Liver (tissue), 9 donors: ENCODE data around the gene ATP5PD. TPM values are rescaled to one million over a fixed set of nuclear protein-coding genes. Genes with fewer than 3 reads are reported as not detected.
"Not testable (repeated sequence)": the region's sequence is repeated elsewhere in the genome, so short reads cannot be mapped to it uniquely, and the experiment has no call there.

Experiments used
- DNase-seq: peaks from one replicate; pipeline ENCODE4 v3.0.0-alpha.2; 2017; ENCODE audit warnings: low spot score
- H3K27ac ChIP-seq, 2 donors: one replicate each; pipeline ENCODE4 v1.7.0; 2013; ENCODE audit warnings: inconsistent platforms in 2 of 2, low read length in 2 of 2, control low read depth in 1 of 2, low read depth in 1 of 2, mild to moderate bottlenecking in 1 of 2
- H3K27me3 ChIP-seq, 4 donors: one replicate each; pipeline versions ENCODE4 v1.6.1 to v1.7.0; 2013; ENCODE audit warnings: low read length in 3 of 4, inconsistent platforms in 1 of 4, mild to moderate bottlenecking in 1 of 4, moderate library complexity in 1 of 4; ENCODE audit not compliant: control insufficient read depth in 4 of 4, insufficient read depth in 4 of 4
- H3K36me3 ChIP-seq, 4 donors: one replicate each; pipeline versions ENCODE4 v1.6.1 to v1.7.0; 2013; ENCODE audit warnings: low read length in 3 of 4, mild to moderate bottlenecking in 3 of 4, low read depth in 1 of 4, moderate library complexity in 1 of 4; ENCODE audit not compliant: control insufficient read depth in 4 of 4, insufficient read depth in 3 of 4
- H3K4me1 ChIP-seq, 4 donors: one replicate each; pipeline versions ENCODE4 v1.6.1 to v1.7.0; 2013; ENCODE audit warnings: low read length in 3 of 4, mild to moderate bottlenecking in 3 of 4, moderate library complexity in 1 of 4; ENCODE audit not compliant: control insufficient read depth in 4 of 4, insufficient read depth in 4 of 4
- H3K4me3 ChIP-seq, 3 donors: one replicate each; pipeline versions ENCODE4 v1.6.1 to v1.7.0; 2013; ENCODE audit warnings: low read length in 3 of 3, control low read depth in 1 of 3, low read depth in 1 of 3, mild to moderate bottlenecking in 1 of 3
- H3K9ac ChIP-seq, 2 donors: one replicate each; pipeline ENCODE4 v1.7.0; 2013; ENCODE audit warnings: low read length in 2 of 2, mild to moderate bottlenecking in 2 of 2, moderate library complexity in 2 of 2, control low read depth in 1 of 2, low read depth in 1 of 2
- H3K9me3 ChIP-seq, 4 donors: one replicate each; pipeline versions ENCODE4 v1.6.1 to v1.7.0; 2013; ENCODE audit warnings: low read length in 3 of 4; ENCODE audit not compliant: control insufficient read depth in 4 of 4
- CTCF ChIP-seq: fragments of 150-350 bp; IDR thresholded peaks from 2 replicates; pipeline ENCODE4 v1.5.1; 2017; ENCODE audit warnings: improper control_type of control experiment, low read depth, low read length; ENCODE audit not compliant: missing input control
- EGR1 ChIP-seq, 2 donors: IDR thresholded peaks; 2 replicates each; pipeline ENCODE4 v1.6.1; 2016 to 2018; ENCODE audit warnings: antibody characterized with exemption in 2 of 2, low read depth in 2 of 2
- FOXA1 ChIP-seq: IDR thresholded peaks from 2 replicates; pipeline ENCODE4 v1.6.1; 2016; ENCODE audit warnings: antibody characterized with exemption
- FOXA2 ChIP-seq: IDR thresholded peaks from 2 replicates; pipeline ENCODE4 v1.6.1; 2016; ENCODE audit warnings: antibody characterized with exemption
- GABPA ChIP-seq, 2 donors: IDR thresholded peaks in 1 of 2; conservative IDR thresholded peaks in 1 of 2; 2 replicates each; pipeline ENCODE4 v1.6.1; 2016; ENCODE audit warnings: antibody characterized with exemption in 2 of 2, mild to moderate bottlenecking in 1 of 2, moderate library complexity in 1 of 2
- HNF4A ChIP-seq, 2 donors: conservative IDR thresholded peaks; 2 replicates each; pipeline ENCODE4 v1.6.1; 2016; ENCODE audit warnings: antibody characterized with exemption in 2 of 2, mild to moderate bottlenecking in 2 of 2
- HNF4G ChIP-seq: IDR thresholded peaks from 2 replicates; pipeline ENCODE4 v1.6.1; 2016; ENCODE audit warnings: antibody characterized with exemption
- JUND ChIP-seq, 2 donors: IDR thresholded peaks; 2 replicates each; pipeline ENCODE4 v1.6.1; 2016; ENCODE audit warnings: antibody characterized with exemption in 2 of 2
- MAX ChIP-seq: IDR thresholded peaks from 2 replicates; pipeline ENCODE4 v1.6.1; 2016; ENCODE audit warnings: antibody characterized with exemption
- NR2F2 ChIP-seq: IDR thresholded peaks from 2 replicates; pipeline ENCODE4 v1.6.1; 2016; ENCODE audit warnings: antibody characterized with exemption
- RAD21 ChIP-seq, 2 donors: IDR thresholded peaks; 2 replicates each; pipeline ENCODE4 v1.6.1; 2016; ENCODE audit warnings: antibody characterized with exemption in 2 of 2, mild to moderate bottlenecking in 2 of 2
- RXRA ChIP-seq, 2 donors: IDR thresholded peaks; 2 replicates each; pipeline ENCODE4 v1.6.1; 2017 to 2018; ENCODE audit warnings: antibody characterized with exemption in 2 of 2, mild to moderate bottlenecking in 1 of 2
- SP1 ChIP-seq: IDR thresholded peaks from 2 replicates; pipeline ENCODE4 v1.6.1; 2018; ENCODE audit warnings: antibody characterized with exemption, mild to moderate bottlenecking
- TAF1 ChIP-seq: conservative IDR thresholded peaks from 2 replicates; pipeline ENCODE4 v1.6.1; 2016; ENCODE audit warnings: antibody characterized with exemption, mild to moderate bottlenecking
- YY1 ChIP-seq: IDR thresholded peaks from 2 replicates; pipeline ENCODE4 v1.6.1; 2016; ENCODE audit warnings: antibody characterized with exemption, mild to moderate bottlenecking
- WGBS: extraction: QIAGEN DNeasy Blood & Tissue Kit; methylation state at CpG from one replicate; pipeline ENCODE4 v1.1.7; 2013; 5-methylcytosine and 5-hydroxymethylcytosine counted together
- polyA plus RNA-seq, 2 donors: library from polyadenylated mRNA; stranded (reverse) in 1 of 2; unstranded in 1 of 2; fragments of 200-250 nt in 1 of 2; fragments of >200 nt in 1 of 2; fragmentation: Nextera tagmentation in 1 of 2; extraction: Ambion mirVana in 1 of 2; gene quantifications; one replicate each; pipeline versions ENCODE4 v1.2.1 to v1.2.3, GENCODE V29; 2013 to 2015
- total RNA-seq, 2 donors: library from RNA; depleted of rRNA; stranded (reverse); fragments of >200 nt; gene quantifications; one replicate each; pipeline ENCODE4 v1.2.3, GENCODE V29; 2014
- TF ChIP-seq, protein P1 (sequence below): IDR thresholded peaks from 2 replicates; pipeline ENCODE4 v1.6.1; 2016; ENCODE audit warnings: antibody characterized with exemption
- TF ChIP-seq, protein P2 (sequence below): IDR thresholded peaks from 2 replicates; pipeline ENCODE4 v1.6.1; 2016; ENCODE audit warnings: antibody characterized with exemption
- TF ChIP-seq, protein P3 (sequence below): IDR thresholded peaks from 2 replicates; pipeline ENCODE4 v1.6.1; 2016; ENCODE audit warnings: antibody characterized with exemption, mild to moderate bottlenecking
- donor health status: healthy.
- donor health status: healthy.
- donor health status: healthy.
- donor health status: healthy.
- donor health status: healthy.

ATP5PD gene
- total and polyA plus RNA-seq, 4 donors, result 102 to 378 (median 184) TPM

DNA sequence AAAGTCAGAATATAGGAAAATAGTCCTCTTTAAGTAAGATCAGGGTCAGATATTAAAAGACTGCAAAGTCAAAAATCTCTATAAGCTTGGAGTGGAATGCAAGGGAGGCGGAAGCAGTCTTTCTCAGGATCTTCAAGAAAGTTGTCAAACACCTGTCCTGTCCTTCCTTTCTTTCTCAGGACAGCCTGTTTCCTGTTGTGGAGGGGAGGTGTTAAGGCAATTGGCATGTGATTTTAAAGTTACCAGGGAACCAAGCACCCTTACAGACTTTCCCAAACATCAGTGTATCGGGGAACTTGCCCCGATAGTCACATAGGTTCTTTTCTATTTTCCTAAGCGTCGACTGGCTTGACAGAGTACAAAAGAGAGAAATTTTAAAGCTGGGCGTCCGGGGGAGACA is 2.1 kb downstream of the ATP5PD start:
- TF ChIP-seq HNF4A (conservative IDR thresholded peaks at IDR 0.05) (no peak), FOXA2 (no peak), FOXA1 (no peak), CTCF (no peak), YY1 (no peak), NR2F2 (no peak), EGR1 (IDR thresholded peaks at IDR 0.05; ENCODE audit: low read depth in 2 of 2) (no peak), SP1 (no peak), MAX (no peak), HNF4G (no peak), RAD21 (IDR thresholded peaks at IDR 0.05) (no peak), TAF1 (no peak), JUND (IDR thresholded peaks at IDR 0.05) (no peak), GABPA (IDR thresholded peaks at IDR 0.05 in 1 of 2, conservative IDR thresholded peaks at IDR 0.05 in 1 of 2) (no peak), RXRA (IDR thresholded peaks at IDR 0.05) (no peak)
- TF ChIP-seq, protein P1, sequence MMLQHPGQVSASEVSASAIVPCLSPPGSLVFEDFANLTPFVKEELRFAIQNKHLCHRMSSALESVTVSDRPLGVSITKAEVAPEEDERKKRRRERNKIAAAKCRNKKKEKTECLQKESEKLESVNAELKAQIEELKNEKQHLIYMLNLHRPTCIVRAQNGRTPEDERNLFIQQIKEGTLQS, result no peak
- TF ChIP-seq, protein P2, sequence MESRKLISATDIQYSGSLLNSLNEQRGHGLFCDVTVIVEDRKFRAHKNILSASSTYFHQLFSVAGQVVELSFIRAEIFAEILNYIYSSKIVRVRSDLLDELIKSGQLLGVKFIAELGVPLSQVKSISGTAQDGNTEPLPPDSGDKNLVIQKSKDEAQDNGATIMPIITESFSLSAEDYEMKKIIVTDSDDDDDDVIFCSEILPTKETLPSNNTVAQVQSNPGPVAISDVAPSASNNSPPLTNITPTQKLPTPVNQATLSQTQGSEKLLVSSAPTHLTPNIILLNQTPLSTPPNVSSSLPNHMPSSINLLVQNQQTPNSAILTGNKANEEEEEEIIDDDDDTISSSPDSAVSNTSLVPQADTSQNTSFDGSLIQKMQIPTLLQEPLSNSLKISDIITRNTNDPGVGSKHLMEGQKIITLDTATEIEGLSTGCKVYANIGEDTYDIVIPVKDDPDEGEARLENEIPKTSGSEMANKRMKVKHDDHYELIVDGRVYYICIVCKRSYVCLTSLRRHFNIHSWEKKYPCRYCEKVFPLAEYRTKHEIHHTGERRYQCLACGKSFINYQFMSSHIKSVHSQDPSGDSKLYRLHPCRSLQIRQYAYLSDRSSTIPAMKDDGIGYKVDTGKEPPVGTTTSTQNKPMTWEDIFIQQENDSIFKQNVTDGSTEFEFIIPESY, result no peak
- TF ChIP-seq, protein P3, sequence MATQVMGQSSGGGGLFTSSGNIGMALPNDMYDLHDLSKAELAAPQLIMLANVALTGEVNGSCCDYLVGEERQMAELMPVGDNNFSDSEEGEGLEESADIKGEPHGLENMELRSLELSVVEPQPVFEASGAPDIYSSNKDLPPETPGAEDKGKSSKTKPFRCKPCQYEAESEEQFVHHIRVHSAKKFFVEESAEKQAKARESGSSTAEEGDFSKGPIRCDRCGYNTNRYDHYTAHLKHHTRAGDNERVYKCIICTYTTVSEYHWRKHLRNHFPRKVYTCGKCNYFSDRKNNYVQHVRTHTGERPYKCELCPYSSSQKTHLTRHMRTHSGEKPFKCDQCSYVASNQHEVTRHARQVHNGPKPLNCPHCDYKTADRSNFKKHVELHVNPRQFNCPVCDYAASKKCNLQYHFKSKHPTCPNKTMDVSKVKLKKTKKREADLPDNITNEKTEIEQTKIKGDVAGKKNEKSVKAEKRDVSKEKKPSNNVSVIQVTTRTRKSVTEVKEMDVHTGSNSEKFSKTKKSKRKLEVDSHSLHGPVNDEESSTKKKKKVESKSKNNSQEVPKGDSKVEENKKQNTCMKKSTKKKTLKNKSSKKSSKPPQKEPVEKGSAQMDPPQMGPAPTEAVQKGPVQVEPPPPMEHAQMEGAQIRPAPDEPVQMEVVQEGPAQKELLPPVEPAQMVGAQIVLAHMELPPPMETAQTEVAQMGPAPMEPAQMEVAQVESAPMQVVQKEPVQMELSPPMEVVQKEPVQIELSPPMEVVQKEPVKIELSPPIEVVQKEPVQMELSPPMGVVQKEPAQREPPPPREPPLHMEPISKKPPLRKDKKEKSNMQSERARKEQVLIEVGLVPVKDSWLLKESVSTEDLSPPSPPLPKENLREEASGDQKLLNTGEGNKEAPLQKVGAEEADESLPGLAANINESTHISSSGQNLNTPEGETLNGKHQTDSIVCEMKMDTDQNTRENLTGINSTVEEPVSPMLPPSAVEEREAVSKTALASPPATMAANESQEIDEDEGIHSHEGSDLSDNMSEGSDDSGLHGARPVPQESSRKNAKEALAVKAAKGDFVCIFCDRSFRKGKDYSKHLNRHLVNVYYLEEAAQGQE, result no peak
- H3K4me3 ChIP-seq, result no peak overlapping the region
- no peak overlapping the region for H3K9ac ChIP-seq
- WGBS, result 87% methylated on average over 7 of the region's 7 CpGs
- H3K27ac ChIP-seq, result no peak overlapping the region
- H3K36me3 ChIP-seq, result peaks cover 5 to 24% (median 14%) of the 10 kb centered on the region in 4 donors
- H3K4me1 ChIP-seq, result peaks cover 5 to 18% (median 16%) of the 10 kb centered on the region in 4 donors
- no peak for DNase-seq
- no peaks in the 10 kb centered on the region for H3K9me3 ChIP-seq
- H3K27me3 ChIP-seq, result no peaks in the 10 kb centered on the region

GRCh38 chr17:75043789-75044188 is 3.0 kb downstream of the ATP5PD start:
- not testable (repeated sequence) for H3K9me3 ChIP-seq, H3K9ac ChIP-seq, H3K27ac ChIP-seq, H3K4me3 ChIP-seq, DNase-seq, H3K27me3 ChIP-seq
- Histone ChIP-seq H3K36me3 (peaks cover 11 to 34% (median 22%) of the 10 kb centered on the region in 4 donors), H3K4me1 (peaks cover 5 to 18% (median 13%) of the 10 kb centered on the region in 4 donors)
- WGBS, result 80% methylated on average over 5 of the region's 5 CpGs
